ENCODE measurements around the gene LGMN. TPM values are rescaled to one million over a fixed set of nuclear protein-coding genes. Genes with fewer than 3 reads are reported as not detected.
A peak's percentile ranks its signal among the peaks of the same experiment; 100 is the strongest.

Gene LGMN
- total and polyA plus RNA-seq, 2 experiments from 2014 or later: 60.0 to 83.5 TPM

DNA sequence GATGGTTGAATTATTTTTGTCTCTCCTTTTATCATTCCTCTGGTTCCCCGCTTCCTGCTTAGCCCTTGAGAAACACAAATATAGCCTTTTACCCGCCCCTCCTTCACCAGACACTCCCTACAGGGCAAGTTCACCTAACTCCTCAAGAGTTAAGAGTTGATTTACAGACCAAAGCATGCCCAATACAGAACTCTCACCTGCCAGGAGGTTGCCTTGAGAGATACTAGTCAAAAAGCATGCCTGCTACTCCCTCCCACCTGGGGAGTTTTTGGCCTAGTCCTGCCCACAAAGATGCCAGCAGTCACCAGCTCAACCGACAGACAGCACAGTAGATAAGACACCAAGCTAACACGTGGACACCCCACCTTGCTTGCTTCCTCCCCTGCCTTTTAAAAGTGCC is 11.2 kb downstream of the LGMN start:
- TF ChIP-seq ETS1 (IDR thresholded peaks at IDR 0.05) (no peak), CTCF (conservative IDR thresholded peaks at IDR 0.05; ENCODE audit: low read depth in 2 of 2) (no peak), CREB1 (CRISPR knock-in tag; IDR thresholded peaks at IDR 0.05; ENCODE audit: low read depth) (no peak), JUNB (IDR thresholded peaks at IDR 0.05; ENCODE audit: unreplicated experiment) (no peak), POLR2AphosphoS5 (IDR thresholded peaks at IDR 0.05; ENCODE audit: low read depth) (no peak), ZNF331 (CRISPR knock-in tag; IDR thresholded peaks at IDR 0.05; ENCODE audit: low read depth) (no peak), EZH2 (IDR thresholded peaks at IDR 0.05; ENCODE audit: low read depth, unreplicated experiment) (no peak), ZNF114 (CRISPR knock-in tag; IDR thresholded peaks at IDR 0.05) (no peak), EZH2phosphoT487 (IDR thresholded peaks at IDR 0.05; ENCODE audit: unreplicated experiment) (no peak)
- TF ChIP-seq, protein P1, sequence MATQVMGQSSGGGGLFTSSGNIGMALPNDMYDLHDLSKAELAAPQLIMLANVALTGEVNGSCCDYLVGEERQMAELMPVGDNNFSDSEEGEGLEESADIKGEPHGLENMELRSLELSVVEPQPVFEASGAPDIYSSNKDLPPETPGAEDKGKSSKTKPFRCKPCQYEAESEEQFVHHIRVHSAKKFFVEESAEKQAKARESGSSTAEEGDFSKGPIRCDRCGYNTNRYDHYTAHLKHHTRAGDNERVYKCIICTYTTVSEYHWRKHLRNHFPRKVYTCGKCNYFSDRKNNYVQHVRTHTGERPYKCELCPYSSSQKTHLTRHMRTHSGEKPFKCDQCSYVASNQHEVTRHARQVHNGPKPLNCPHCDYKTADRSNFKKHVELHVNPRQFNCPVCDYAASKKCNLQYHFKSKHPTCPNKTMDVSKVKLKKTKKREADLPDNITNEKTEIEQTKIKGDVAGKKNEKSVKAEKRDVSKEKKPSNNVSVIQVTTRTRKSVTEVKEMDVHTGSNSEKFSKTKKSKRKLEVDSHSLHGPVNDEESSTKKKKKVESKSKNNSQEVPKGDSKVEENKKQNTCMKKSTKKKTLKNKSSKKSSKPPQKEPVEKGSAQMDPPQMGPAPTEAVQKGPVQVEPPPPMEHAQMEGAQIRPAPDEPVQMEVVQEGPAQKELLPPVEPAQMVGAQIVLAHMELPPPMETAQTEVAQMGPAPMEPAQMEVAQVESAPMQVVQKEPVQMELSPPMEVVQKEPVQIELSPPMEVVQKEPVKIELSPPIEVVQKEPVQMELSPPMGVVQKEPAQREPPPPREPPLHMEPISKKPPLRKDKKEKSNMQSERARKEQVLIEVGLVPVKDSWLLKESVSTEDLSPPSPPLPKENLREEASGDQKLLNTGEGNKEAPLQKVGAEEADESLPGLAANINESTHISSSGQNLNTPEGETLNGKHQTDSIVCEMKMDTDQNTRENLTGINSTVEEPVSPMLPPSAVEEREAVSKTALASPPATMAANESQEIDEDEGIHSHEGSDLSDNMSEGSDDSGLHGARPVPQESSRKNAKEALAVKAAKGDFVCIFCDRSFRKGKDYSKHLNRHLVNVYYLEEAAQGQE (IDR thresholded peaks at IDR 0.05; ENCODE audit: unreplicated experiment): no peak
- Mint-ChIP-seq H3K27me3 (ENCODE audit: insufficient read depth, low read depth, poor library complexity) (peaks cover 4% of the 10 kb centered on the region), H3K36me3 (ENCODE audit: low read depth) (peaks cover 6% of the 10 kb centered on the region), H3K4me1 (peaks cover 10% of the 10 kb centered on the region), H3K4me3 (no peak overlapping the region), H3K9me3 (no peaks in the 10 kb centered on the region), H3K27ac (peak overlapping the region; percentile 59; the same call in 1 of the 2 replicates)
- no peak overlapping the region for H2AFZ ChIP-seq
- H3K4me2 ChIP-seq: no peak overlapping the region; the same call in 1 of the 2 replicates
- no peaks in the 10 kb centered on the region for H3K9me2 ChIP-seq (ENCODE audit: insufficient read depth)
- H3K79me2 ChIP-seq (replicated peaks; ENCODE audit: insufficient read depth): peaks cover 50% of the 10 kb centered on the region
- no peak overlapping the region for H3K27ac ChIP-seq (ENCODE audit: low read depth)
- ATAC-seq (no peak), DNase-seq (ENCODE audit: low spot score) (no peak)
- H3K4me3 ChIP-seq: no peak overlapping the region
- H3F3A ChIP-seq (replicated peaks; ENCODE audit: low read depth): no peaks in the 10 kb centered on the region
- H4K20me1 ChIP-seq (replicated peaks; ENCODE audit: insufficient read depth): peaks cover 3% of the 10 kb centered on the region; the same call in 1 of the 2 replicates
- no peaks in the 10 kb centered on the region for H3K36me3 ChIP-seq (ENCODE audit: insufficient read depth)
- H3K27me3 ChIP-seq (ENCODE audit: insufficient read depth): no peaks in the 10 kb centered on the region
- H3K4me1 ChIP-seq (ENCODE audit: insufficient read depth): peaks cover 6% of the 10 kb centered on the region; the same call in 1 of the 2 replicates

Data from GM23338 (cell line).